ENCODE data around the gene TNFAIP8. TPM values are rescaled to one million over a fixed set of nuclear protein-coding genes. Genes with fewer than 3 reads are reported as not detected.

TNFAIP8 gene
- total and polyA plus RNA-seq, 2 experiments from 2014 or later = 10.3 to 14.8 TPM

DNA sequence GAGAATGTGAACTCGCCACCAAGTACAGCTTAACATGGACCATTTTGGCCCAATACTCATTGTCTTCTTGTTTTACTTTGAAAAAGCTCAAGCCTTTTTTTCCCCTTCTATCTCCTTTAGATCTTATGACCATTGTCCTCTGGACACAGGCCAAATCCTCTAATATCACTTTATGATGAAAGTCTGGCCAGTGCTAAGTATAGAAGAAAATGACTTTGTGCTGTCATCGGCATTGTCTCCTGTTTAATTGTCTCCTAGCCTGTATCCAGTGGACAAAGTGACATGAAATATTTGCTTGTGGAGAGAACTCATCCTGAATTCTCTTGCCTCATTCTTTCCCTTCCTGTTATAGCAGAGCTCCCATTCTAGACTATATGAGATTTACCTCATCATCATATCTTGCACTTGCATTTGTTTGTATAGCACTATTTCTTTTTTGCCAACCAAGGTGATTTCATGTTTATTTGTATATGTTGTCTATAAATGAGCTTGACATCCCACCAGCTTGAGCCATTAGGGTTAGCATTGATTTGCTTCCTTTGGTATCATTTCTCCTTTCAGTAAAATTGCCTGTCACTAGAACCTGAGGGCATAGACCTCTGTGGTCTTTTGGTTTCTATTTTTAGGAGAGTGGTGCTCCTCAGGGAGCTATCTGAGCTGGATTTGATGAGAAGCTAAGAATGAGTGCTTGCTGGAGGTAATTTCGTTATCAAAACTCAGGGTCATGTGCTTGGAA is 18.8 kb upstream of the TNFAIP8 start:
- no peaks in the 10 kb centered on the region for H3K79me2 ChIP-seq (ENCODE audit: insufficient read depth)
- TF ChIP-seq EZH2 (IDR thresholded peaks at IDR 0.05; ENCODE audit: insufficient read depth, poor library complexity, severe bottlenecking) = no peak
- TF ChIP-seq EZH2phosphoT487 (IDR thresholded peaks at IDR 0.05; ENCODE audit: insufficient read depth, low read depth) = no peak
- H3K9me3 ChIP-seq (ENCODE audit: low read depth) = no peaks in the 10 kb centered on the region
- no peaks in the 10 kb centered on the region for H4K20me1 ChIP-seq (ENCODE audit: insufficient read depth)
- H3F3A ChIP-seq (ENCODE audit: insufficient read depth) = no peaks in the 10 kb centered on the region
- 88 to 96% methylated on average over 3 of the region's 3 CpGs for WGBS, 2 experiments (ENCODE audit: low coverage in 1 of 2, low lambda C conversion rate in 2 of 2, missing lambda C conversion rate in 2 of 2)
- H3K4me3 ChIP-seq = no peak overlapping the region
- H3K27ac ChIP-seq = no peak overlapping the region
- no peaks in the 10 kb centered on the region for H3K4me1 ChIP-seq (ENCODE audit: insufficient read depth)
- H3K36me3 ChIP-seq (ENCODE audit: low read depth) = no peaks in the 10 kb centered on the region
- in situ Hi-C loops (cut with MboI) = no loop called here
- no peak overlapping the region for H3K9ac ChIP-seq
- H3K9me2 ChIP-seq (ENCODE audit: insufficient read depth) = no peaks in the 10 kb centered on the region
- no peak for DNase-seq
- no peak overlapping the region for H3K4me2 ChIP-seq (ENCODE audit: unreplicated experiment)
- H2AFZ ChIP-seq = no peak overlapping the region
- no peaks in the 10 kb centered on the region for H3K27me3 ChIP-seq (replicated peaks; ENCODE audit: insufficient read depth)

DNA sequence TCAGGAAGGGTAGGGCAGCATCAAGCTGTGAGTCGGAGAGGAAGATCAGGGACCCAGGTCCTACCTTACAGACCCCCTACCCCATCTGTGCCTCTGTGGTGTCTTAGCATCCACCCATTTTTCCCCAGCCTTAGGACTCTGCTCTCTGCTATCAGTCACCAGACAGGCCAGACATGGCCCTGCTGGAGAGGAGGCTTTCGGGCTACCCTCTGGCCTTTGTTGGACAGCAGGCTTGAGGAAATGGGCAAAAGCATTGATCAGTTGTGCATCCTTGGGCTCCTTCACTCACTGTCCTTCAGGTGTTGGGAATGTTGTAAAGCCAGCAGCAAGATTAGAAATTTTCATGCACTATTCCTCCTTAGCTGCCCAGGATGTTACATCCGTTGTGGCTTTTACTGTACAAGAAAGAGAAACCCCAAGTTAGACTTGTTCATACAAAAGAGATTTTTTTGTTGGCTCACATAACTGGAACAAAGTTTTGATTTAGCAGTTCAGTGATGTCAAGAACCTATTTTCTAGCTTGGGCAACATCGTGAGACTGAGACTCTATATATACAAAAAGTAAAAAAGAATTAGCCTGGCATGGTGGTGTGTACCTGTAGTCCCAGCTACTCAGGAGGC is 17.4 kb upstream of the TNFAIP8 start:
- Histone ChIP-seq H4K20me1 (ENCODE audit: insufficient read depth) (no peaks in the 10 kb centered on the region), H3K4me1 (ENCODE audit: insufficient read depth) (no peaks in the 10 kb centered on the region), H3K9me3 (ENCODE audit: low read depth) (no peaks in the 10 kb centered on the region), H3K4me2 (ENCODE audit: unreplicated experiment) (no peak overlapping the region), H3K79me2 (ENCODE audit: insufficient read depth) (no peaks in the 10 kb centered on the region), H3K4me3 (no peak overlapping the region), H3K27ac (no peak overlapping the region), H3K9ac (no peak overlapping the region), H3F3A (ENCODE audit: insufficient read depth) (no peaks in the 10 kb centered on the region), H3K27me3 (replicated peaks; ENCODE audit: insufficient read depth) (no peaks in the 10 kb centered on the region), H3K36me3 (ENCODE audit: low read depth) (no peaks in the 10 kb centered on the region), H2AFZ (no peak overlapping the region), H3K9me2 (ENCODE audit: insufficient read depth) (no peaks in the 10 kb centered on the region)
- WGBS, 2 experiments (ENCODE audit: low coverage in 1 of 2, low lambda C conversion rate in 2 of 2, missing lambda C conversion rate in 2 of 2) = 86 to 95% methylated on average over 4 of the region's 4 CpGs
- no peak for TF ChIP-seq EZH2phosphoT487 (IDR thresholded peaks at IDR 0.05; ENCODE audit: insufficient read depth, low read depth)
- TF ChIP-seq EZH2 (IDR thresholded peaks at IDR 0.05; ENCODE audit: insufficient read depth, poor library complexity, severe bottlenecking) = no peak
- in situ Hi-C loops (cut with MboI) = no loop called here
- no peak for DNase-seq

DNA sequence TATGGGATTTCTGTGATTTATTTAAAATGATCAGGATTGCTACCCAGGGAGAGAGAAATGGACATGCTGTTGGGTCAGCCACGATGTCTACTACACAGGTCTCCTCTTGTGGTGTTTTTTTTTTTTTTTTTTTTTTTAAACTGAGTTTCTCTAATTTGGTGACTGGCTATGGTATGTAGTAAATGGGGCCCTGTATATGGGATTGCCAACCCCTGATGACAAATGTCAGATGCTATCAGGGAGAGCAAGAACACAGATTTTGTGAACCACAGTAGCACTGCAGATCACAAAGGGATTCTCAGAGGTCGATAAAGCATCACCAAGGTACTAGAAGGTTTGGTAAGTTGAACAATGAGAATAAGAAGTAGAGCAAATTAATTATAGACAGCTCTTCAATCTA is 16.5 kb upstream of the TNFAIP8 start:
- in situ Hi-C loops (cut with MboI) = no loop called here
- no peaks in the 10 kb centered on the region for H3K4me1 ChIP-seq (ENCODE audit: insufficient read depth)

DNA sequence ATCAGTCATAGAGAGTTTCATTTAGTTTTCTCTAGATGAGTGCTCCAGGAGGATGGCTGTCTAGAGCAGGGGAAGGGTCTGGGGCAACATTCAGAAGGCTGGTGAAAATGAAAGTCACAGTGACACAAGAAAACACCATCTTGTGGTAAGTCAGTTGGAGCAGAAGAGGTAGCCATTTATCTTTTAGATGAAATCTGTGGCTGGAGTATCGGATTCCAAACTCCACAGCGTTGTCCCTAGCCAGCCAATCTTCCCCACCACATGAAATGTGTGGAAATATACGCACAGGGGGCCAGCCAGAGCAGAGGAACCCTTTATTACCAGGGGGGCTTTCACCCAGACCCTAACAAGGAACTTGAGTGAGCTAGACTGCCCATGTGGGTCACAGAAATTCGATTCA is 15.9 kb upstream of the TNFAIP8 start:
- Histone ChIP-seq H3K9ac (no peak overlapping the region), H2AFZ (no peak overlapping the region), H4K20me1 (ENCODE audit: insufficient read depth) (no peaks in the 10 kb centered on the region), H3K79me2 (ENCODE audit: insufficient read depth) (no peaks in the 10 kb centered on the region), H3K9me3 (ENCODE audit: low read depth) (no peaks in the 10 kb centered on the region), H3K4me2 (ENCODE audit: unreplicated experiment) (no peak overlapping the region), H3K36me3 (ENCODE audit: low read depth) (no peaks in the 10 kb centered on the region), H3K4me3 (no peak overlapping the region), H3K27ac (no peak overlapping the region), H3K4me1 (ENCODE audit: insufficient read depth) (no peaks in the 10 kb centered on the region), H3F3A (ENCODE audit: insufficient read depth) (no peaks in the 10 kb centered on the region), H3K27me3 (replicated peaks; ENCODE audit: insufficient read depth) (no peaks in the 10 kb centered on the region), H3K9me2 (ENCODE audit: insufficient read depth) (no peaks in the 10 kb centered on the region)
- TF ChIP-seq EZH2phosphoT487 (IDR thresholded peaks at IDR 0.05; ENCODE audit: insufficient read depth, low read depth) (no peak), EZH2 (IDR thresholded peaks at IDR 0.05; ENCODE audit: insufficient read depth, poor library complexity, severe bottlenecking) (no peak)
- WGBS, 2 experiments (ENCODE audit: low coverage in 1 of 2, low lambda C conversion rate in 2 of 2, missing lambda C conversion rate in 2 of 2) = 93 to 97% methylated on average over 4 of the region's 4 CpGs
- in situ Hi-C loops (cut with MboI) = no loop called here
- DNase-seq = no peak

More for the DNA sequence above, 16.5 kb upstream of the TNFAIP8 start:
- 94 to 100% methylated on average over 2 of the region's 2 CpGs for WGBS, 2 experiments (ENCODE audit: low coverage in 1 of 2, low lambda C conversion rate in 2 of 2, missing lambda C conversion rate in 2 of 2)
- DNase-seq = no peak
- Histone ChIP-seq H3K4me2 (ENCODE audit: unreplicated experiment) (no peak overlapping the region), H3K27ac (no peak overlapping the region), H2AFZ (no peak overlapping the region), H3F3A (ENCODE audit: insufficient read depth) (no peaks in the 10 kb centered on the region), H3K9me3 (ENCODE audit: low read depth) (no peaks in the 10 kb centered on the region), H4K20me1 (ENCODE audit: insufficient read depth) (no peaks in the 10 kb centered on the region), H3K9me2 (ENCODE audit: insufficient read depth) (no peaks in the 10 kb centered on the region), H3K36me3 (ENCODE audit: low read depth) (no peaks in the 10 kb centered on the region), H3K27me3 (replicated peaks; ENCODE audit: insufficient read depth) (no peaks in the 10 kb centered on the region), H3K79me2 (ENCODE audit: insufficient read depth) (no peaks in the 10 kb centered on the region), H3K9ac (no peak overlapping the region), H3K4me3 (no peak overlapping the region)
- no peak for TF ChIP-seq EZH2 (IDR thresholded peaks at IDR 0.05; ENCODE audit: insufficient read depth, poor library complexity, severe bottlenecking)
- TF ChIP-seq EZH2phosphoT487 (IDR thresholded peaks at IDR 0.05; ENCODE audit: insufficient read depth, low read depth) = no peak
